Prostate gland (tissue), 2 donors: ENCODE results near the gene ADAMTS10.

Experiments
- POLR2A ChIP-seq: fragments of 450-650 bp; IDR thresholded peaks from one replicate; pipeline ENCODE4 v1.6.1; 2016; ENCODE audit warnings: antibody characterized with exemption, mild to moderate bottlenecking
- TF ChIP-seq, protein P1 (sequence below), 4 experiments: fragments of 200-600 bp in 2 of 4; fragments of 450-650 bp in 2 of 4; sonication (generic) in 2 of 4; IDR thresholded peaks; 1 replicate in 3 of 4; 2 replicates in 1 of 4; pipeline ENCODE4 v1.5.1; 2016 to 2019; ENCODE audit warnings: antibody characterized with exemption in 4 of 4, mild to moderate bottlenecking in 2 of 4, moderate library complexity in 2 of 4

DNA sequence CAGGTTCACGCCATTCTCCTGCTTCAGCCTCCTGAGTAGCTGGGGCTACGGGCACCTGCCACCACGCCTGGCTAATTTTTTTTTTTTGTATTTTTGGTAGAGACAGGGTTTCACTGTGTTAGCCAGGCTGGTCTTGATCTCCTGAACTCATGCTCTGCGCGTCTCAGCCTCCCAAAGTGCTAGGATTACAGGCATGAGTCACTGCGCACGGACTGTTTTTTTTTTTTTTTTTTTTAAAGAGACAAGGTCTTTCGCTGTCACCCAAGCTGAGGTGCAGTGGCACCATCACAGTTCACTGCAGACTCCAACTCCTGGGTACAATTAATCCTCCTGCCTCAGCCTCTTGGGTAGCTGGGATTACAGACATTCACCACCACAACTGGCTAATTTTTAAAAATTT is 8.2 kb upstream of the ADAMTS10 start:
- TF ChIP-seq, protein P1, sequence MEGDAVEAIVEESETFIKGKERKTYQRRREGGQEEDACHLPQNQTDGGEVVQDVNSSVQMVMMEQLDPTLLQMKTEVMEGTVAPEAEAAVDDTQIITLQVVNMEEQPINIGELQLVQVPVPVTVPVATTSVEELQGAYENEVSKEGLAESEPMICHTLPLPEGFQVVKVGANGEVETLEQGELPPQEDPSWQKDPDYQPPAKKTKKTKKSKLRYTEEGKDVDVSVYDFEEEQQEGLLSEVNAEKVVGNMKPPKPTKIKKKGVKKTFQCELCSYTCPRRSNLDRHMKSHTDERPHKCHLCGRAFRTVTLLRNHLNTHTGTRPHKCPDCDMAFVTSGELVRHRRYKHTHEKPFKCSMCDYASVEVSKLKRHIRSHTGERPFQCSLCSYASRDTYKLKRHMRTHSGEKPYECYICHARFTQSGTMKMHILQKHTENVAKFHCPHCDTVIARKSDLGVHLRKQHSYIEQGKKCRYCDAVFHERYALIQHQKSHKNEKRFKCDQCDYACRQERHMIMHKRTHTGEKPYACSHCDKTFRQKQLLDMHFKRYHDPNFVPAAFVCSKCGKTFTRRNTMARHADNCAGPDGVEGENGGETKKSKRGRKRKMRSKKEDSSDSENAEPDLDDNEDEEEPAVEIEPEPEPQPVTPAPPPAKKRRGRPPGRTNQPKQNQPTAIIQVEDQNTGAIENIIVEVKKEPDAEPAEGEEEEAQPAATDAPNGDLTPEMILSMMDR (IDR thresholded peaks at IDR 0.05) = no peak
- TF ChIP-seq POLR2A = no peak
